Spinal cord (tissue), 10 donors: ENCODE measurements around the gene DHX32. TPM values are rescaled to one million over a fixed set of nuclear protein-coding genes. Genes with fewer than 3 reads are reported as not detected.

ENCODE experiments used
- DNase-seq, 6 donors: peaks; one replicate each; pipeline versions ENCODE4 v3.0.0 to v3.0.0-alpha.2; 2013 to 2015; ENCODE audit warnings: low spot score in 6 of 6, low read depth in 4 of 6
- H3K27ac ChIP-seq: one replicate; pipeline ENCODE4 v1.5.1; 2013; ENCODE audit warnings: low read depth, low read length, control low read depth
- H3K27me3 ChIP-seq: one replicate; pipeline ENCODE4 v1.6.1; 2013; ENCODE audit warnings: low read length; ENCODE audit not compliant: control insufficient read depth, insufficient read depth
- H3K36me3 ChIP-seq: one replicate; pipeline ENCODE4 v1.6.1; 2013; ENCODE audit warnings: low read length; ENCODE audit not compliant: control insufficient read depth, insufficient read depth
- H3K4me1 ChIP-seq: one replicate; pipeline ENCODE4 v1.6.1; 2013; ENCODE audit warnings: low read length; ENCODE audit not compliant: control insufficient read depth, insufficient read depth
- H3K4me3 ChIP-seq: one replicate; pipeline ENCODE4 v1.5.1; 2013; ENCODE audit warnings: low read depth, low read length, control low read depth
- H3K9me3 ChIP-seq: one replicate; pipeline ENCODE4 v1.6.1; 2013; ENCODE audit warnings: low read length; ENCODE audit not compliant: control insufficient read depth, insufficient read depth
- WGBS: methylation state at CpG from one replicate; pipeline ENCODE4 v1.1.5; 2013; ENCODE audit warnings: missing lambda C conversion rate; ENCODE audit not compliant: insufficient coverage; 5-methylcytosine and 5-hydroxymethylcytosine counted together
- polyA plus RNA-seq, 2 donors: library from polyadenylated mRNA; unstranded; fragments of 120-200 nt; gene quantifications; one replicate each; pipeline ENCODE4 v1.2.1, GENCODE V29; 2013; ENCODE audit not compliant: insufficient read length in 2 of 2
- total RNA-seq, 2 donors: library from RNA; depleted of rRNA in 1 of 2; stranded (reverse); fragments of 120-200 nt in 1 of 2; fragments of >200 nt in 1 of 2; gene quantifications; one replicate each; pipeline versions ENCODE4 v1.2.3 to v1.2.4, GENCODE V29; 2013 to 2014
- donor health status: healthy.

Gene DHX32
- total and polyA plus RNA-seq, 4 donors: 18.0 to 29.2 (median 20.9) TPM

DNA sequence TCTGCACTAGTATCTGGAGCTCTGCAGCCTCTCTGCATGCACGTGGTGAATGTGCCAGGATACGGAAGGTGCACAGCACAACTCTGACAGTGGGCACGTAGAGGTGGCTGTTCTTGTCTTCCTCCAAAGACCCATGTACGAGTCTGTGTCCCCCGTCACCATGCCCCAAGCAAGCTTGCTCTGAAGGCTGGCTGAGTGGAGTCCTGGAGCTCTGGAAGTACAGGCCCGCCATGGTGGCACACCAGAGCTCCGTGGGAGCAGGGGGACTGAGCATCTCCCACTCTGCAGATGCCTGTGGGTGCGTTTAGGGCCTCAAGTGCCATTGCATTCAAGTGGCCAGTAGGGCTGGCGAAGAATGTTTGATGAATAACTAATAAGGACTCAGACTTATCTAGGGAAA, 40.7 kb downstream of the DHX32 start:
- Histone ChIP-seq H3K27ac (no peak overlapping the region), H3K9me3 (no peaks in the 10 kb centered on the region), H3K4me1 (peaks cover 5% of the 10 kb centered on the region), H3K36me3 (peaks cover 33% of the 10 kb centered on the region), H3K4me3 (no peak overlapping the region), H3K27me3 (no peaks in the 10 kb centered on the region)
- 95% methylated on average over 9 of the region's 9 CpGs for WGBS
- no peak for DNase-seq

DNA sequence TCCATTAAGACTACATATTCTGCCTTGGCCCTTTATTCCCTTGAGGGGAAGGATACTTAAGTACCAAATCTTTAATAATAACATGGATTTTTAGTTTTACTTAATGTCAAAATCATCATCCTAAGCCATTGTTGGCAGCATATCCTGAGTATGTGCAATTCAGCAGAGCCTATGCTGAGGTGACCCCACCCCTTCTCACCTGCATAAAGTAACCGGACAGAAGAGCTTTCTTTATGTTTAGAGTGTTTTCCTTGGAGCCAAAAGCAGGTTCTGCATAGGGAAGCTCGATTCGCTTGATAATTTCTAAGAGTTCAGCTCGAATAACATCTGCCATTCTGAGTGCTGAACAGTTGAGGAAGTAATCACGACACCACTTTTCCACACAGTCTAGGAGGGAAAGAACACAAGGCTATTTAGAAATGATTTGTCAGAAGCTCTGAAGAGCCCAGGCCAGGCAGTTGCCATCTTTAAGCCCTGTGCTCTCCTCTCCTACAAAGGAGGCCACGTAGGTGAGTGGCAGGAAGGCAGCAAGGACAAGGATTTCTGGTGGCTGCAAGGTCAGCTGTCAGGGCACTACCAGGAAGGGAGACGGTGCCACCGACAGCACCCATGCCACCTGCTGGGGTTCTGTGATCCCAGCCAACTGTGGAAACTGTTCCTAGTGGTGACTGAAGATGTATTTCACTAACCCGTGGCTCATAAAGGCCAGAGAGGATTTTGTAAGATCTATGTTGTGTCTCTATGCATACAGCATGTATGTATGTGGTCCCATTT, 42.1 kb downstream of the DHX32 start:
- Histone ChIP-seq H3K4me1 (no peaks in the 10 kb centered on the region), H3K4me3 (no peak overlapping the region), H3K27ac (no peak overlapping the region), H3K36me3 (peaks cover 45% of the 10 kb centered on the region), H3K9me3 (no peaks in the 10 kb centered on the region), H3K27me3 (no peaks in the 10 kb centered on the region)
- no peak for DNase-seq
- WGBS: 93% methylated on average over 7 of the region's 9 CpGs

DNA sequence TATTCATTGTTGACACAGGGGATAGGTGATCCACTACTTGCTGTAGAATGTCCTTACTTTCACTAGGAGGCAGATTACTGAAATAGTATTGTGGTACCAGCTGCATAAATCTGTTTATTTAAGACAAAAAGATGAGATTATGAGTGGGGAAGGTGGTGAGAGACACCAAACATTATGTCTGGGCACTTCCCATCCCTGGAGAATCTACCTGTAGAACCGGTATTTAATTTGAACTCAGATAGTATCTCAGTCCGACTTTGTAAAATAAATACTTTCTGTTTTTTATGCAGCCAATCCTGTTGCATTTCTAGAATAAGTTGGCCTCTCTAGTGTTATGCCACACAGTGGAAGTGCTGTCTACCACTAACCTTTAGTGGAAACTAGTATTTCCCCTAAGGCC, 44.3 kb downstream of the DHX32 start:
- H3K27ac ChIP-seq: no peak overlapping the region

DNA sequence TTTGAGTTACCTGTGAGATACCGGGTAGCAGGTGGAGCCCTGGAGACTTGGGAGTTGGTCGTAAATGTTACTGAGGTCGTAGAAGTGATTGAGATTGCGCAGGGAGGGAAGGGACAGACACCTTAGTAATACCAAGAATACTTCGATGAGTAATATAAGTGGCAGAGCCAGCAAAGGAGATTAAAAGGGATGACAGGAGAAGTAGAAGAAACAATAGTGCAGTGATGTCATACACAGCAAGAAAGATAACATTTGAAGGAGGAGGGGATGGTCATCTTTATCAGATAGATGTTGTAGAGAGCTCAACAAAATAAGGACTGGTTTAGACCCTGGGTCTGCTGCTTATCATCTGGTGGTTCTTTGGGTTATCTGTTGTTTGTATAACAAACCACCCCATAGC, 52.8 kb downstream of the DHX32 start:
- Histone ChIP-seq H3K36me3 (peaks cover 30% of the 10 kb centered on the region), H3K4me1 (peaks cover 4% of the 10 kb centered on the region), H3K4me3 (no peak overlapping the region), H3K27ac (no peak overlapping the region), H3K27me3 (no peaks in the 10 kb centered on the region), H3K9me3 (no peaks in the 10 kb centered on the region)
- WGBS: 91% methylated on average over 5 of the region's 5 CpGs
- DNase-seq: no peak

More for the DNA sequence above, 44.3 kb downstream of the DHX32 start:
- WGBS: 100% methylated on average over 2 of the region's 2 CpGs
- Histone ChIP-seq H3K4me1 (no peaks in the 10 kb centered on the region), H3K9me3 (no peaks in the 10 kb centered on the region), H3K27me3 (no peaks in the 10 kb centered on the region), H3K36me3 (peaks cover 51% of the 10 kb centered on the region), H3K4me3 (no peak overlapping the region)
- no peak for DNase-seq

DNA sequence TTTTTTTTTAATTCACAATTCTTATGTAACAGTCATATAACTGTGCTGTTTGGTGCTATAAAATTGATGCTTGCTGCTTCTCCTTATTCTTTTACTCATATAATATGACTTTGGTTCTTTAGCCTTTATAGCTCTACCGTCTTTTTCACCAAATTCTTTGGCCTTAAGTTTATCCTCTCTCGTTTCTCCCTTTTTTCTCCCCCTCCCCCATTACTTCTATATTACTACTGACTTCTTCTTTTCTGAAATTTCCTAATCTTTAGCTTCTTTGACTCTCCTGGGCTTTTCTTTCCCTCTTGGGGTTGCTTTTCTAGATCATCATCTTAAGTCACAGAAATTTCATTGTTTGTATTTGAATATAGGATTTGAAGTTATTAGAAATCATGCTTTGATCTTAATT, 54.0 kb downstream of the DHX32 start:
- H3K9me3 ChIP-seq: no peaks in the 10 kb centered on the region
- peaks cover 9% of the 10 kb centered on the region for H3K4me1 ChIP-seq
- H3K27me3 ChIP-seq: no peaks in the 10 kb centered on the region
- H3K4me3 ChIP-seq: no peak overlapping the region
- DNase-seq: no peak
- no CpG with 5 or more reads among the region's 2 CpGs for WGBS
- H3K36me3 ChIP-seq: peaks cover 21% of the 10 kb centered on the region
- H3K27ac ChIP-seq: no peak overlapping the region

DNA sequence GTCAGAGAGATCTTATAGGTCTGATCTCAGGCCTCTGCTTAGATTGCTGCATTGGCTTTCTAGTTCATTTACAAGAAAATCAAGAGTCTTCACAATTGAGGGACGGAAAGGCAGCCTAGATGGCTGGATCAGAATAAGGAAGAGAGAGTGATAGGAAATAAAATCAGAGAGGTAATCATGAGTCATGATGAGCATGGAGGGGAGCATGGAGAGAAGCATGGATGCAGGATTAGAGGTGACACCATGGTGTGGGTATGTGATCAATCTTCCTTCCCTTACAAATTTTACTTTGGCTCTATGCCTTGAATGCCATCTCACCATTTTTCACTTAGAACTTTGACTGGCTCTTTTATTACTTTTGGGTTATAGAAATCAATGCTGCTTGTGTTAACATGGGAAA, 56.4 kb downstream of the DHX32 start:
- Histone ChIP-seq H3K4me3 (no peak overlapping the region), H3K9me3 (no peaks in the 10 kb centered on the region), H3K4me1 (peaks cover 14% of the 10 kb centered on the region), H3K27ac (no peak overlapping the region), H3K27me3 (no peaks in the 10 kb centered on the region), H3K36me3 (peaks cover 18% of the 10 kb centered on the region)
- DNase-seq: no peak
- 92% methylated on average over 1 of the region's 1 CpG for WGBS

DNA sequence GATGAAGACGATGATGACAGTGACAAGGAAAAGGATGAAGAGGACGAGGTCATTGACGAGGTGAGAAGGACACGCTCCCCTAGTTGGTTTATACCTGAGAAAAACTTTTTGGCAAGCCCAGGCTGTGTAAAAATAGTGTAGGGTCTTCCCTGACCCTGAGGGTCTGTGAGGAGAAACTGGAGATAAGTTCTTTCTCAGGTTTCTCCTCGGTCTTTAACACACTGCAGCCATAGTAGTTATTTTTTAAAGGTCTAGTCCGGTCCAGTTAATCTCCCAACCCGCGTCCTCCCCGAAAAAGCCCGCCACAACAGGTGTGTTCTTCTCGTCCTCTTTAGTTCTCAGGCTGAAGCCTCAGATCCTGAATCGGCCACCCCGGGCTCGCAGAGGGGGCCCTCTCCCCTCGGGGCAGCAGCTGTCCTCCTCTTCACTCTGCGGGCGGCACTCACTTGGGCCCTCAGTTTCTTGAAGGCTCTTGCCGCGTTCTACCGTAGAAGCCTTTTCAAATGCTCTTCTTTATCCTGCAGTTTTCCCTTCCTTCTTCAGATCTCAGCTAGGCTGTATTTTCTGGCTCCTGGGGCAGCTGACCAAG, 57.3 kb downstream of the DHX32 start:
- Histone ChIP-seq H3K27me3 (no peaks in the 10 kb centered on the region), H3K4me1 (peaks cover 14% of the 10 kb centered on the region), H3K9me3 (no peaks in the 10 kb centered on the region), H3K4me3 (peak overlapping the region; percentile 88), H3K36me3 (peaks cover 18% of the 10 kb centered on the region), H3K27ac (no peak overlapping the region)
- 0% methylated on average over 19 of the region's 20 CpGs for WGBS
- DNase-seq: no peak

DNA sequence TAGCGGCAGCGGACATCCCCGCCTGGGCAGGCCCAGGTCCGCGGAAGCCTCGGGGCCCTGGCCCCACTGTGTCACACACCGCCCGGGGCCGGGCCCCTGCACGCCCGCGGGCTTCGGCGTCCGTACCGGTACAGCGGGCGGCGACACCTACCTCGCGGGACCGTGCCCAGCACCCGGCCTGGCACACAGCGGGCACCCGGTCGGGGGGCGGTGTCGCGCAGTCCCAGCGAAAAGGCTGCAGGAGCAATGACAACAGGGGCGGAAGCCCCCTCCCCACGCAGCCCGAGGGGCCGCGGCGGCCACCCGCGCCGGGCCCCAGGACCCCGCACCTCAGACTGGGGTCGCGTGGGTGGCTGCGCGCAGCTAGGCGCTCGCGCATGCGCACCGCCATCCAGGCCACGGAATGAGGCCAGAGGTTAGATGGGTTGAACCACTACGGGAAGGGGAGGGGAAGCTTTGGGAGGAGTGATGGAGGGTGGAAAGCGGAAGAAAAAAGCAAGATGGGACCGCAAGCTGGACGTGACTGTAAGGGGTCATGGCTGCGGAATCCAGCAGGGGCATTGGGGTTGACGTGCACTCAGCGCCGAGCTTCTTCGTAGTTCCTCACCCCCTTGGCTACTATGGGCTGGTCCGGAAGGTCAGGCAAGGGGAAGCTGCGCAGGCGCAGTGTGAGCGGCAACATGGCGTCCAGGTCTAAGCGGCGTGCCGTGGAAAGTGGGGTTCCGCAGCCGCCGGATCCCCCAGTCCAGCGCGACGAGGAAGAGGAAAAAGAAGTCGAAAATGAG, 58.0 kb downstream of the DHX32 start, which contains the start of the genes BCCIP and UROS:
TSS of gene BCCIP (plus strand) at position 669 of the 785 bp plus-strand sequence. CDS start at position 681, 12 bp downstream.
TSS of gene UROS (minus strand) at position 381 of the 785 bp plus-strand sequence. CDS start 6,759 bp downstream, outside the sequence.
- Histone ChIP-seq H3K27ac (peak within 1 kb of the TSS; percentile 87), H3K4me3 (peak within 1 kb of the TSS; percentile 88), H3K4me1 (peaks cover 14% of the 10 kb centered on the region), H3K9me3 (no peaks in the 10 kb centered on the region), H3K36me3 (peaks cover 11% of the 10 kb centered on the region), H3K27me3 (no peaks in the 10 kb centered on the region)
- peak; percentile 83 to 98 (median 90) for DNase-seq
- under 1% methylated on average over 74 of the region's 74 CpGs for WGBS

DNA sequence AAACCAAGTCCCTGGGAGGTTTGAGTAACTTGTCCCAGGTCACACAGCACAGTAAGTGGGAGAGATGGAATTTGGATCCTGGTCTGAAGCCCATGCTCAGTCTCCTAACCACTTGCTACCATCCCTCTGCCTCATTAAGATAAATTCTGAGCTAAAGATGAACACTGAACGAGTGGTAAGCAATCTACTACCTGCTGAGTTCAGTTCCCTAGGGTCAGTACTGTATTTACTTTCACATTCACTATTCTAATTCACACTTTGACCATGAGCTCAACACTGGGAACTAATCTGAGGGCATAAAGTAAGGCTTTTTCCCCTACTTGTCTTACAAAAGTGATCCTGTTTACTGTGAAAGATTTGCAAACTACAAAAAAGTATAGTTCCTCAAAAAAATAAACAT, 60.4 kb downstream of the DHX32 start:
- H3K9me3 ChIP-seq: no peaks in the 10 kb centered on the region

More for the DNA sequence above, 60.4 kb downstream of the DHX32 start:
- no peak overlapping the region for H3K4me3 ChIP-seq
- H3K36me3 ChIP-seq: peaks cover 1% of the 10 kb centered on the region
- no peak for DNase-seq
- no peaks in the 10 kb centered on the region for H3K27me3 ChIP-seq
- no CpG with 5 or more reads among the region's 1 CpG for WGBS
- H3K27ac ChIP-seq: no peak overlapping the region
- H3K4me1 ChIP-seq: peaks cover 14% of the 10 kb centered on the region
